ENCODE data around the gene MED12L. TPM values are rescaled to one million over a fixed set of nuclear protein-coding genes. Genes with fewer than 3 reads are reported as not detected.

Gene MED12L
- total RNA-seq, 1 experiment from 2014 or later, result 3.0 TPM

GRCh38 chr3:151178208-151178845 is 92.9 kb downstream of the MED12L start:
- CTCF ChIA-PET, result interaction anchor here (0.5 to 0.6 kb wide), 2 partner anchors 45 to 149 kb away, joined by 5 to 7 read pairs; no protein-coding TSS in a partner anchor

DNA sequence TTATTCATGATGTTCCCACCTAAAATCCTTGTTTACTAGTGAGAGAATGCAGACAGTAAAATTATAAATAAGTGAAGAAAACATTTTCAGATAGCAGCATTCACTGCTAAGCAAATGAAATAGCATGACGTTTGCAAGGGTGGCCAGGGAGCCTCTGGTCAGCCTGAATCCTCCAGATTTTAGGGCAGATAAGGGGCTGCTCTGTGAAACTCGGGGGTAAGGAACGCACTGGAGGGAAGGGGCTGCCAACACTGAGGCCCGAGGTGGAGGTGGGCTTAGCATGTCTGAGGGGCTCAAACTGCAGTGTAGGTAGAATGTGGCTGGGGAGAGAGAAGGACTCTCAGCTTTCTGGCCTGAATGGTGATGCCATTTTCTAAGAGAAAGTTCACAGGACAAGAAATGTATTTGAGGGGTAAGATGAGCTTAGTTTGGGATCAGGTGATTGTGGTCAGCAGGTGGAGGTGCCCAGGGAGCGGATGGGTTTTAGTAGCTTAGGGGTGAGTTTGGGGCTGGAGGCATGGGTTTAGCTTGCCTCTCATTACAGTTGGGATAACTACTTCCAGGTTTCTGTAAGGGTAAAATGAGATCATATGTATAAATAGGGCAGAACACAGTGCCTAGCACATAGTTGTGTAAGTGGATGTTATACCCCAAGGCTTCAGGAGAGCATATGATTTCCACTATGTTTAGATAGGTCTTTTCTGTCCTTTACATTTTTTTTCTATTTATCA is 97.0 kb downstream of the MED12L start:
- Histone ChIP-seq H3K4me2 (no peak overlapping the region), H4K20me1 (ENCODE audit: insufficient read depth) (no peaks in the 10 kb centered on the region), H3K36me3 (ENCODE audit: low read depth) (no peaks in the 10 kb centered on the region), H3F3A (ENCODE audit: insufficient read depth, low read depth) (no peaks in the 10 kb centered on the region), H3K27me3 (ENCODE audit: insufficient read depth, low read depth) (no peaks in the 10 kb centered on the region), H3K4me1 (replicated peaks; ENCODE audit: insufficient read depth) (no peaks in the 10 kb centered on the region), H3K27ac (no peak overlapping the region), H3K79me2 (ENCODE audit: low read depth) (no peaks in the 10 kb centered on the region), H3K9me3 (ENCODE audit: insufficient read depth, low read depth) (no peaks in the 10 kb centered on the region), H3K9me2 (ENCODE audit: insufficient read depth) (no peaks in the 10 kb centered on the region; the same call in 1 of the 2 replicates), H2AFZ (no peak overlapping the region), H3K4me3 (no peak overlapping the region)
- POLR2A ChIA-PET (ENCODE audit: unreplicated experiment), result no interaction called here
- CTCF ChIA-PET, result no interaction called here
- intact Hi-C loops (cut with micrococcal nuclease; ENCODE audit: unreplicated experiment), result no loop called here
- BruUV-seq (replicated peaks), result no TSS peak
- TF ChIP-seq, protein P1, sequence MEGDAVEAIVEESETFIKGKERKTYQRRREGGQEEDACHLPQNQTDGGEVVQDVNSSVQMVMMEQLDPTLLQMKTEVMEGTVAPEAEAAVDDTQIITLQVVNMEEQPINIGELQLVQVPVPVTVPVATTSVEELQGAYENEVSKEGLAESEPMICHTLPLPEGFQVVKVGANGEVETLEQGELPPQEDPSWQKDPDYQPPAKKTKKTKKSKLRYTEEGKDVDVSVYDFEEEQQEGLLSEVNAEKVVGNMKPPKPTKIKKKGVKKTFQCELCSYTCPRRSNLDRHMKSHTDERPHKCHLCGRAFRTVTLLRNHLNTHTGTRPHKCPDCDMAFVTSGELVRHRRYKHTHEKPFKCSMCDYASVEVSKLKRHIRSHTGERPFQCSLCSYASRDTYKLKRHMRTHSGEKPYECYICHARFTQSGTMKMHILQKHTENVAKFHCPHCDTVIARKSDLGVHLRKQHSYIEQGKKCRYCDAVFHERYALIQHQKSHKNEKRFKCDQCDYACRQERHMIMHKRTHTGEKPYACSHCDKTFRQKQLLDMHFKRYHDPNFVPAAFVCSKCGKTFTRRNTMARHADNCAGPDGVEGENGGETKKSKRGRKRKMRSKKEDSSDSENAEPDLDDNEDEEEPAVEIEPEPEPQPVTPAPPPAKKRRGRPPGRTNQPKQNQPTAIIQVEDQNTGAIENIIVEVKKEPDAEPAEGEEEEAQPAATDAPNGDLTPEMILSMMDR (conservative IDR thresholded peaks at IDR 0.05), result no peak
- no peak for TF ChIP-seq EZH2 (IDR thresholded peaks at IDR 0.05; ENCODE audit: low read depth)
- DNase-seq, result no peak

More at GRCh38 chr3:151178208-151178845, 92.9 kb downstream of the MED12L start:
- POLR2A ChIA-PET (ENCODE audit: unreplicated experiment), result interaction anchor here (0.6 kb wide), 1 partner anchor 285 kb away, joined by 7 read pairs; no protein-coding TSS in a partner anchor
- H4K20me1 ChIP-seq (ENCODE audit: insufficient read depth), result no peaks in the 10 kb centered on the region
- H3K79me2 ChIP-seq (ENCODE audit: low read depth), result no peaks in the 10 kb centered on the region
- no TSS peak for BruUV-seq (replicated peaks)
- no peak overlapping the region for H3K27ac ChIP-seq
- no peaks in the 10 kb centered on the region; the same call in 1 of the 2 replicates for H3K9me2 ChIP-seq (ENCODE audit: insufficient read depth)
- no peak for TF ChIP-seq EZH2 (IDR thresholded peaks at IDR 0.05; ENCODE audit: low read depth)
- TF ChIP-seq, protein P1 (conservative IDR thresholded peaks at IDR 0.05), result no peak
- H3K9me3 ChIP-seq (ENCODE audit: insufficient read depth, low read depth), result no peaks in the 10 kb centered on the region
- no peak overlapping the region for H3K4me3 ChIP-seq
- no peaks in the 10 kb centered on the region for H3K27me3 ChIP-seq (ENCODE audit: insufficient read depth, low read depth)
- H3K4me1 ChIP-seq (replicated peaks; ENCODE audit: insufficient read depth), result no peaks in the 10 kb centered on the region
- no peak for DNase-seq
- intact Hi-C loops (cut with micrococcal nuclease; ENCODE audit: unreplicated experiment), result no loop called here
- no peaks in the 10 kb centered on the region for H3F3A ChIP-seq (ENCODE audit: insufficient read depth, low read depth)
- H3K4me2 ChIP-seq, result no peak overlapping the region
- H3K36me3 ChIP-seq (ENCODE audit: low read depth), result no peaks in the 10 kb centered on the region
- no peak overlapping the region for H2AFZ ChIP-seq

DNA sequence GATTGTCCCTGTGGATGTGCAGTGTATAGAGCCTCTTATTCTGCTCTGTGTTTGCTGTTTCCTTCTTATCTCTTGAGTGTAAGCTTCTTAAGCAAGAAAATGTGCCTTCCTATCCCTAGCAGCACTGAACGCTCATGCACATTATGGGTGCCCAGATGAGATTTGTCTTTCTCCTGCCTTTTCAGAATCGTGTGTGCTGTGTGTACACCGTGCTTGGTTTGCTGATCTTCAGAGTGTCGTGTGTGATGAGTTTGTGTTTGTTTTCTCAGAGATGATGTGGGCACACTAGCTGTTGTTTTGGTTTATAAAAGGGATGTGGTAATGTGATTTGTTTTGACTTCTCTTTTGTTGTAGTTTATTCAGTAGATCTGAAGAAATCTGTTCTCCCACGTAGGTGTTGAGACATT is 97.8 kb downstream of the MED12L start:
- Histone ChIP-seq H3K9me2 (ENCODE audit: insufficient read depth) (no peaks in the 10 kb centered on the region; the same call in 1 of the 2 replicates), H3K27me3 (ENCODE audit: insufficient read depth, low read depth) (no peaks in the 10 kb centered on the region), H3F3A (ENCODE audit: insufficient read depth, low read depth) (no peaks in the 10 kb centered on the region), H2AFZ (no peak overlapping the region; the same call in 1 of the 2 replicates), H3K4me2 (no peak overlapping the region), H3K9me3 (ENCODE audit: insufficient read depth, low read depth) (no peaks in the 10 kb centered on the region), H3K4me3 (no peak overlapping the region), H3K27ac (no peak overlapping the region), H3K36me3 (ENCODE audit: low read depth) (no peaks in the 10 kb centered on the region), H3K79me2 (ENCODE audit: low read depth) (no peaks in the 10 kb centered on the region), H4K20me1 (ENCODE audit: insufficient read depth) (no peaks in the 10 kb centered on the region), H3K4me1 (replicated peaks; ENCODE audit: insufficient read depth) (no peaks in the 10 kb centered on the region)
- BruUV-seq (replicated peaks), result no TSS peak
- TF ChIP-seq, protein P1 (conservative IDR thresholded peaks at IDR 0.05), result no peak
- no peak for TF ChIP-seq EZH2 (IDR thresholded peaks at IDR 0.05; ENCODE audit: low read depth)
- no peak for DNase-seq
- intact Hi-C loops (cut with micrococcal nuclease; ENCODE audit: unreplicated experiment), result no loop called here
- ChIA-PET CTCF (no interaction called here), POLR2A (ENCODE audit: unreplicated experiment) (no interaction called here)
